GM12872 (cell line): Measurements from ENCODE around the gene APOO.

ENCODE experiments used
- TF ChIP-seq, protein P1 (sequence below): IDR thresholded peaks from 3 replicates; pipeline ENCODE4 v1.5.1; 2011; ENCODE audit warnings: low read depth, mild to moderate bottlenecking, low read length, moderate library complexity; ENCODE audit not compliant: insufficient read depth

Gene APOO

GRCh38 chrX:23902419-23902818 lies 5.3 kb downstream of the APOO start:
- TF ChIP-seq, protein P1, sequence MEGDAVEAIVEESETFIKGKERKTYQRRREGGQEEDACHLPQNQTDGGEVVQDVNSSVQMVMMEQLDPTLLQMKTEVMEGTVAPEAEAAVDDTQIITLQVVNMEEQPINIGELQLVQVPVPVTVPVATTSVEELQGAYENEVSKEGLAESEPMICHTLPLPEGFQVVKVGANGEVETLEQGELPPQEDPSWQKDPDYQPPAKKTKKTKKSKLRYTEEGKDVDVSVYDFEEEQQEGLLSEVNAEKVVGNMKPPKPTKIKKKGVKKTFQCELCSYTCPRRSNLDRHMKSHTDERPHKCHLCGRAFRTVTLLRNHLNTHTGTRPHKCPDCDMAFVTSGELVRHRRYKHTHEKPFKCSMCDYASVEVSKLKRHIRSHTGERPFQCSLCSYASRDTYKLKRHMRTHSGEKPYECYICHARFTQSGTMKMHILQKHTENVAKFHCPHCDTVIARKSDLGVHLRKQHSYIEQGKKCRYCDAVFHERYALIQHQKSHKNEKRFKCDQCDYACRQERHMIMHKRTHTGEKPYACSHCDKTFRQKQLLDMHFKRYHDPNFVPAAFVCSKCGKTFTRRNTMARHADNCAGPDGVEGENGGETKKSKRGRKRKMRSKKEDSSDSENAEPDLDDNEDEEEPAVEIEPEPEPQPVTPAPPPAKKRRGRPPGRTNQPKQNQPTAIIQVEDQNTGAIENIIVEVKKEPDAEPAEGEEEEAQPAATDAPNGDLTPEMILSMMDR = peak; percentile 36; the same call in 1 of the 3 replicates

DNA sequence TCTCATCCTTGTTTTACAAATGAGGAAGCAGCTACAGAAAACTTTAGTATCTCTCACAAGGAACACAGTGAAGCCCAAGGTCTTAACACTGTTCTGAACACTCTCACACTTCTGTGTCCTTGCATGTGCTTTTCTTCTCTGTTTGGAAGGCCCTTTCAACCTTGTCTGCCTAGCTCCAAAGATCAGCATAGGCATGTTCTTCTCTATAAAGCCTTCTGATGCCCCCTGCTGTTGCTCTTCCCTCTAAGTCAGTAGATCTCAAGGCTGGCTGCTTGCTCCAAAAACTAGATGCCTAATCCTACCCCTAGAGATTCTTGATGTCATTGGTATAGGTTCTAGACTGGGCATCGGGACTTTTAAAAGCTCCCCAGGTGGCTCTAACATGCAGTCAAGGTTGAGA lies 5.9 kb downstream of the APOO start:
- TF ChIP-seq, protein P1 = peak; percentile 60

- TF ChIP-seq, protein P1 = no peak
These were observed 6.7 kb downstream of the APOO start for GRCh38 chrX:23901060-23901459.

DNA sequence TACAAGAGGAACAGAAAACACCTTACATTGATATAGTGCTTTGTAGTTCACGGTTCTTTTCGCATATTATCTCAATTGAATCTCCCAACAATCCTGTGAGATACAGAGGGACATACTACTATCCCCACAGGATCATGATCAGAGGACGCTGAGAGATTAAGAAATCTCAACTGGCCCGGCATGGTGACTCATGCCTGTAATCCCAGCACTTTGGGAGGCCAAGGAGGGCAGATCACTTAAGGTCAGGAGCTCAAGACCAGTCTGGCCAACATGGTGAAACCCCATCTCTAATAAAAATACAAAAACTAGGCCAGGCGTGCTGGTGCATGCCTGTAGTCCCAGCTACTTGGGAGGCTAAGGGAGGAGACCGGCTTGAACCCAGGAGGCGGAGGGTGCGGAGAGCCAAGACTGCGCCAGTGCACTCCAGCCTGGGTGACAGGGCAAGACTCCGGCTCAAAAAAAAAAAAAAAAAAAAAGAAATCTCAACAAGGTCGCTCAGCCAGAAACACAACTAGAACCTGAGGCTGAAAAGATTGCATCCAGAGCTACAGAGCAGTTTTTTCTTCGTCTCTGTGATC lies 7.4 kb downstream of the APOO start:
- TF ChIP-seq, protein P1 = no peak

DNA sequence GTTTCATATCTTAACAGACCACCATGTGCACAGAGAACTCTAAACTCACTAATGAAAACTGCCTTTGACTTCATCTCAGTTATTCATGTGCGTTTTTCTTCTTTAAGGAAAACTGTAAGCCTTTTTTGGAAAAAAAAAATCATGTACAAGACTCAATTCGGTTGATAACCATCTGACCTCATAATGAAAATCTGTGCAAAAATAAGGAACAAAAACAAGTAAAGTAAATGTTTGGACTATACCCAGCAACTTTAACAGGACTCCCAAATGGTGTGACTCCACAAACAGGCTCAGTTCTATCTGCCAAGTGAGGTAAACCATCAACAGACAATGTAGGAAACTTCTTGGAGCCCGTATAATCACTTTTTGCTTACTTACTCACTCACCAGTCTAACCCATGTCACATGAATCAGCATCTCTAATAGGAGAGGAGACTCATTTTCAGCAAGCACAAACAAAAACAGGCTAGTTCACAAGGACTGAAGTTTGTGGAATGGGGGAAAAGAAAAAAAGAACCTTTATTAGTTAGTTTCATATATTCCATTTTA lies 9.3 kb downstream of the APOO start:
- TF ChIP-seq, protein P1 = no peak

GRCh38 chrX:23896981-23897380 lies 10.8 kb downstream of the APOO start:
- TF ChIP-seq, protein P1 = no peak

DNA sequence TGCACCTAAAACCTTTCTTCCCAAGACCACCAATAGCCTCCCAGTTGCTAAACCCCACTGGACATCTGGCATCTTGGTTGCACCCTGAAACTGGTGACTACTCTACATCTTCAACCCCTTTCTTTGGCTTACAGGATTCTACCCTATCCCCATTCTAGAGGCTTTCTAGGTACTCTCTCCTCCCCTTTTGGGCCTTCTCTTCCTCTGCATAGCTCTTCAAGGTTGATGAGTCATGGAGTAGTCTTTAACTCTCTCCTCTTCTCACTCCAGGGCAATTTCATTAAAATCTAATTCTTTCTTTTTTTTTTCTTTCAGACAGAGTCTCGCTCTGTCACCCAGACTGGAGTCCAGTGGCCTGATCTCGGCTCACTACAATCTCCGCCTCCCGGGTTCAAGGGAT lies 16.8 kb downstream of the APOO start:
- TF ChIP-seq, protein P1 = no peak
